ENCODE results near the gene PRDM16. TPM values are rescaled to one million over a fixed set of nuclear protein-coding genes. Genes with fewer than 3 reads are reported as not detected.

The PRDM16 gene
- polyA plus RNA-seq, 1 donor from 2014 or later, result 0.21 TPM

DNA sequence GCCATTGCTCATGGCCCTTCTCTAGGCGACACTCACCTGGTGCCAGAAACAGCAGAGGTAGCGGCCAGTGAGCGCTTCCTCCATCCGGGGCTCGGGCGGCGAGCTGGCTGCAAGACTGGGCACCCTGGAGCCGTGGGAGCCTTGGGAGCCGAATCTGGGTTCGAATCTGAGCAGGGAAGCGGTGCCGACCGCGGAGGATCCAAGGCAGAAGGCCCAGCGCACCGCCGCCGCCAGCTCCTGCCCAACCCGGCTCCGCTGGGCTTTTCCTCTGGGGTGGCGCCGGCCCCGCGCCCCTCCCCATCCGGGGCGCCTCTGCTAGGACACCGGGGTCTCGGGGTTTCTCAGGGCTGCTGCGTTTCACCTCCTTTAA lies 1.7 kb upstream of the PRDM16 start:
- Histone ChIP-seq H3K27me3 (ENCODE audit: insufficient read depth, low read depth, low read length) (peaks cover 40% of the 10 kb centered on the region), H3K4me2 (ENCODE audit: low read length) (no peak overlapping the region), H3K9ac (ENCODE audit: low read length) (peak overlapping the region; percentile 58), H3K4me3 (ENCODE audit: low read length) (peak overlapping the region; percentile 71), H3K36me3 (ENCODE audit: insufficient read depth, low read length) (no peaks in the 10 kb centered on the region), H2AFZ (ENCODE audit: low read depth, low read length) (no peak overlapping the region), H3K9me3 (ENCODE audit: low read length) (no peaks in the 10 kb centered on the region), H3K9me2 (ENCODE audit: insufficient read depth, low read length) (no peaks in the 10 kb centered on the region), H3F3A (ENCODE audit: insufficient read depth, low read length, poor library complexity, severe bottlenecking) (no peaks in the 10 kb centered on the region), H3K79me2 (replicated peaks; ENCODE audit: insufficient read depth, low read length) (peaks cover 65% of the 10 kb centered on the region), H3K27ac (ENCODE audit: low read length) (no peak overlapping the region), H4K20me1 (ENCODE audit: insufficient read depth) (no peaks in the 10 kb centered on the region)
- TF ChIP-seq TAF1 (IDR thresholded peaks at IDR 0.05; ENCODE audit: low read depth), result no peak
- no peak for TF ChIP-seq RAD21 (conservative IDR thresholded peaks at IDR 0.05)
- TF ChIP-seq, protein P1, sequence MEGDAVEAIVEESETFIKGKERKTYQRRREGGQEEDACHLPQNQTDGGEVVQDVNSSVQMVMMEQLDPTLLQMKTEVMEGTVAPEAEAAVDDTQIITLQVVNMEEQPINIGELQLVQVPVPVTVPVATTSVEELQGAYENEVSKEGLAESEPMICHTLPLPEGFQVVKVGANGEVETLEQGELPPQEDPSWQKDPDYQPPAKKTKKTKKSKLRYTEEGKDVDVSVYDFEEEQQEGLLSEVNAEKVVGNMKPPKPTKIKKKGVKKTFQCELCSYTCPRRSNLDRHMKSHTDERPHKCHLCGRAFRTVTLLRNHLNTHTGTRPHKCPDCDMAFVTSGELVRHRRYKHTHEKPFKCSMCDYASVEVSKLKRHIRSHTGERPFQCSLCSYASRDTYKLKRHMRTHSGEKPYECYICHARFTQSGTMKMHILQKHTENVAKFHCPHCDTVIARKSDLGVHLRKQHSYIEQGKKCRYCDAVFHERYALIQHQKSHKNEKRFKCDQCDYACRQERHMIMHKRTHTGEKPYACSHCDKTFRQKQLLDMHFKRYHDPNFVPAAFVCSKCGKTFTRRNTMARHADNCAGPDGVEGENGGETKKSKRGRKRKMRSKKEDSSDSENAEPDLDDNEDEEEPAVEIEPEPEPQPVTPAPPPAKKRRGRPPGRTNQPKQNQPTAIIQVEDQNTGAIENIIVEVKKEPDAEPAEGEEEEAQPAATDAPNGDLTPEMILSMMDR (IDR thresholded peaks at IDR 0.05; ENCODE audit: poor library complexity, severe bottlenecking), result no peak
- TF ChIP-seq, protein P2, sequence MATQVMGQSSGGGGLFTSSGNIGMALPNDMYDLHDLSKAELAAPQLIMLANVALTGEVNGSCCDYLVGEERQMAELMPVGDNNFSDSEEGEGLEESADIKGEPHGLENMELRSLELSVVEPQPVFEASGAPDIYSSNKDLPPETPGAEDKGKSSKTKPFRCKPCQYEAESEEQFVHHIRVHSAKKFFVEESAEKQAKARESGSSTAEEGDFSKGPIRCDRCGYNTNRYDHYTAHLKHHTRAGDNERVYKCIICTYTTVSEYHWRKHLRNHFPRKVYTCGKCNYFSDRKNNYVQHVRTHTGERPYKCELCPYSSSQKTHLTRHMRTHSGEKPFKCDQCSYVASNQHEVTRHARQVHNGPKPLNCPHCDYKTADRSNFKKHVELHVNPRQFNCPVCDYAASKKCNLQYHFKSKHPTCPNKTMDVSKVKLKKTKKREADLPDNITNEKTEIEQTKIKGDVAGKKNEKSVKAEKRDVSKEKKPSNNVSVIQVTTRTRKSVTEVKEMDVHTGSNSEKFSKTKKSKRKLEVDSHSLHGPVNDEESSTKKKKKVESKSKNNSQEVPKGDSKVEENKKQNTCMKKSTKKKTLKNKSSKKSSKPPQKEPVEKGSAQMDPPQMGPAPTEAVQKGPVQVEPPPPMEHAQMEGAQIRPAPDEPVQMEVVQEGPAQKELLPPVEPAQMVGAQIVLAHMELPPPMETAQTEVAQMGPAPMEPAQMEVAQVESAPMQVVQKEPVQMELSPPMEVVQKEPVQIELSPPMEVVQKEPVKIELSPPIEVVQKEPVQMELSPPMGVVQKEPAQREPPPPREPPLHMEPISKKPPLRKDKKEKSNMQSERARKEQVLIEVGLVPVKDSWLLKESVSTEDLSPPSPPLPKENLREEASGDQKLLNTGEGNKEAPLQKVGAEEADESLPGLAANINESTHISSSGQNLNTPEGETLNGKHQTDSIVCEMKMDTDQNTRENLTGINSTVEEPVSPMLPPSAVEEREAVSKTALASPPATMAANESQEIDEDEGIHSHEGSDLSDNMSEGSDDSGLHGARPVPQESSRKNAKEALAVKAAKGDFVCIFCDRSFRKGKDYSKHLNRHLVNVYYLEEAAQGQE (IDR thresholded peaks at IDR 0.05; ENCODE audit: borderline replicate concordance), result no peak

DNA sequence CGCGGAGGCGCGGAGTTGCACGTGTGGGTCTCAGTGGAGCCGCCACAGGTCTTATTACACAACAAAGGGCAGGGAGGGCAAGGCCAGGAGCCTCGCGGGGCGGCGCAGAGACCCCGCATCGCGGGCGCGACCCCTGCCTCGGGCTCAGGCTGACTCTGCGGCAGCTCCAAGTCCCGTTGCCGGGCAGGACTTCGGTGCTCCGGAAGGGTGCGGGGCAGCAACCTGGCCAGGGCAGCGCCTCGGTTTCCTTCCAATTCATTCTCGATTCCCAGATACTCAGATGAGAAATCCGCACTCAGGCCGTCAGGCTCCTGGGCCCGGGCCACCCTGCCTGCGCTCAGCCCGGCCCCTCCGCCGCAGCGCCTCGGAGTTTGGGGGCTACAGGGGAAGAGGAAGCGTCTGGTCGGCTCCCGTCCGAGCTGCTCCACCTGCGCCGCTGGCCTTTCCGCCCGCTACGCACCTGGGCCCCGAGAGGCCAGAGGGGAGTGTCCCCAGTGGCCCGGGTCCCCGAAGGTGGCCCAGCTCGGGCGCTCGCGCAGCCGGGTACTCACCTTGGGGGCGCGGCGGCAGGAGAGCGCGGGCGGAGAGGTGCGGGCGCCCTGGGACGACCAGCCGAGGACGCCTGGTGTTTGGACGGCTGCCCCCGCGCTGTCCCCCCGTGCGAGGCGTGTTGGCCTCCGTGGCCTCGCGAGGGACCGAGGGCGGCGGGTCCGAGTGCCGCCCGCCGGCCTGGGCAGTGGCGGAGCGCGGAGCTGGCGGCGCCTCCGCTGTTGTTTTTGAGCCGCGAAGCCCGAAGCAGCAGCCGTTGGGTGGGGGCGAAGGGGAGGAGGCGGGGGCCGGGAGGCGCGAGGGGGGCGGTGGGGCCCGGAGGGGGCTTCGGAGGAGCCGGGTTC lies 1.1 kb upstream of the PRDM16 start:
- Histone ChIP-seq H3K4me2 (ENCODE audit: low read length) (no peak overlapping the region), H3K27ac (ENCODE audit: low read length) (no peak overlapping the region), H3K9ac (ENCODE audit: low read length) (peak overlapping the region; percentile 58), H3K9me3 (ENCODE audit: low read length) (no peaks in the 10 kb centered on the region), H3K27me3 (ENCODE audit: insufficient read depth, low read depth, low read length) (peaks cover 47% of the 10 kb centered on the region), H3K36me3 (ENCODE audit: insufficient read depth, low read length) (no peaks in the 10 kb centered on the region), H3K9me2 (ENCODE audit: insufficient read depth, low read length) (no peaks in the 10 kb centered on the region), H3F3A (ENCODE audit: insufficient read depth, low read length, poor library complexity, severe bottlenecking) (no peaks in the 10 kb centered on the region), H3K4me3 (ENCODE audit: low read length) (peak overlapping the region; percentile 71), H2AFZ (ENCODE audit: low read depth, low read length) (no peak overlapping the region), H4K20me1 (ENCODE audit: insufficient read depth) (no peaks in the 10 kb centered on the region), H3K79me2 (replicated peaks; ENCODE audit: insufficient read depth, low read length) (peaks cover 72% of the 10 kb centered on the region)
- no peak for TF ChIP-seq RAD21 (conservative IDR thresholded peaks at IDR 0.05)
- TF ChIP-seq MXI1 (conservative IDR thresholded peaks at IDR 0.05; ENCODE audit: poor library complexity, severe bottlenecking), result peak; percentile 31

DNA sequence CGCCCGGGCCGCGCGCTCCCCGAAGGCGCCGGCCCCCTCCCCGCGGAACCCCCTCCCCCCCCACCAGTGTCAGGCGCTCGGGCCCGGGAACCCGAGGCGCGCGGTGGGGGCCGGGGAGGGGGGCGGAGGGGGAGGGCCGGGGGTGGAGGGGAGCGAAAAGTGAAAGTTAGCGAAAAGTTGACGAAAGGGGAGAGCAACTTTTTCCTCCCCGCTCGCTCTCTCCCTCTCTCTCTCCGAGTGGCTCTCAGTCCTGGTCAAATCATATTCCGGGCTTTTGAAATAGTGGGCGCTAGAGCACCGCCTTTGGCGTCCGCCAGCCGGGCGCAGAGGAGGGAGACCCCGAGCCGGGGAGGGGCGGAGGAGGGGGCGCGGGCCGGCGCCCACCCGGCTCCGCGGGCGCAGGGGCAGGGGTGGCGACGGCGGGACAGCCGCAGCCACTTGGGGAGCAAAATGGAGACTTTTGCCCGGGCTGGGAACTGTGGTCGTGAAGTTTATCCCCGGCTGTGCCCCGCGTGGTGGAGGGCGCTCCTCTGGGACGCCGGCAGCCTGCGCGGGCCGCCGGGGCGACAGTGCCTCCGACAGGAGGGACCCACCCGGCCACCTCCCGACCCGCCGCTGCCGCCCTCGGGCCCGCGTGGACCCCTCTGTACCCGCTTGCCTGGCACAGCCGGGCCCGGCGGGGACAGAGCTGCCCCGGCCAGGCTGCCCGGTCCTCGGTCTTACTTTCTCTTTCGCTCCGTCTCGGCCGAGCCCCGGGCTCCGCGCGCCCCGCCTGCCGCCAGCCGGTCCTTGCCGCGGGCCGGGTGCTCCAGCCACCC lies 697 bp downstream of the PRDM16 start:
- Histone ChIP-seq H3K27ac (ENCODE audit: low read length) (no peak overlapping the region), H3K4me2 (ENCODE audit: low read length) (no peak overlapping the region)
- TF ChIP-seq RAD21 (conservative IDR thresholded peaks at IDR 0.05) (peak; percentile 75), SMC3 (conservative IDR thresholded peaks at IDR 0.05; ENCODE audit: poor library complexity) (peak; percentile 72), TAF1 (IDR thresholded peaks at IDR 0.05; ENCODE audit: low read depth) (no peak), EZH2 (IDR thresholded peaks at IDR 0.05; ENCODE audit: borderline replicate concordance, insufficient read depth, low read length, poor library complexity, severe bottlenecking) (no peak), POLR2AphosphoS5 (IDR thresholded peaks at IDR 0.05) (no peak), MXI1 (conservative IDR thresholded peaks at IDR 0.05; ENCODE audit: poor library complexity, severe bottlenecking) (peak; percentile 46), EP300 (conservative IDR thresholded peaks at IDR 0.05; ENCODE audit: poor library complexity, severe bottlenecking) (no peak)
- TF ChIP-seq, protein P2 (IDR thresholded peaks at IDR 0.05; ENCODE audit: borderline replicate concordance), result no peak

More for the DNA sequence above, 697 bp downstream of the PRDM16 start:
- Histone ChIP-seq H2AFZ (ENCODE audit: low read depth, low read length) (no peak overlapping the region), H3K4me3 (ENCODE audit: low read length) (peak overlapping the region; percentile 59), H3K9me2 (ENCODE audit: insufficient read depth, low read length) (no peaks in the 10 kb centered on the region), H3K36me3 (ENCODE audit: insufficient read depth, low read length) (no peaks in the 10 kb centered on the region), H3K27me3 (ENCODE audit: insufficient read depth, low read depth, low read length) (peaks cover 58% of the 10 kb centered on the region), H3K9me3 (ENCODE audit: low read length) (no peaks in the 10 kb centered on the region), H3K79me2 (replicated peaks; ENCODE audit: insufficient read depth, low read length) (peaks cover 81% of the 10 kb centered on the region), H3F3A (ENCODE audit: insufficient read depth, low read length, poor library complexity, severe bottlenecking) (no peaks in the 10 kb centered on the region), H4K20me1 (ENCODE audit: insufficient read depth) (no peaks in the 10 kb centered on the region), H3K9ac (ENCODE audit: low read length) (peak overlapping the region; percentile 42)

All from neural cell (in vitro differentiated cells).